IPS-18c (cell line): ENCODE results near the gene PRDM10.
"Not testable (repeated sequence)": the region's sequence is repeated elsewhere in the genome, so short reads cannot be mapped to it uniquely, and the experiment has no call there.

Source experiments
- H3K4me3 ChIP-seq: 2 replicates; pipeline ENCODE4 v1.7.0; 2013; ENCODE audit warnings: low read depth, mild to moderate bottlenecking, low read length, moderate library complexity; ENCODE audit not compliant: insufficient read depth
- H3K9me3 ChIP-seq: one replicate; pipeline ENCODE4 v1.6.1; 2013; ENCODE audit warnings: mild to moderate bottlenecking, low read length, moderate library complexity; ENCODE audit not compliant: control insufficient read depth, insufficient read depth

Gene PRDM10

DNA sequence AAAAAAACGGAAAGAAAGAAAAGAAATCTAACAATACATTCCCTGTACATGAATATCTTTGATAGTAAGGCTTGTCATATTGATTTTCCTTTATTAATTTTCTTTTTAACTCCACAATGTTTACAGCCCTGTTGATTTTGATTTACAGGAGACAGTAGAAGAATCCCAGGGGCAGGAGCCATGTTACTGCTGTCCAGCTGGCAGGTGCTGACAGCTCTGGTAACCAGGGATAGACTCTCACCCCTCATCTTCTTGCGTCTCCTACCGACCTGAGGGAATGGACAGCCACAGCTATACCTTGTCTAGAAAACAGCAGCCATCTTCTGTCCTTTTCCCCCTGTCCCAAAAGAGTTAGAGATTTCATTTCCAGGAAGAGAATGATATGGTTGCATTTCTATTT is 37.4 kb downstream of the PRDM10 start:
- Histone ChIP-seq H3K4me3 (no peak overlapping the region), H3K9me3 (no peaks in the 10 kb centered on the region)

DNA sequence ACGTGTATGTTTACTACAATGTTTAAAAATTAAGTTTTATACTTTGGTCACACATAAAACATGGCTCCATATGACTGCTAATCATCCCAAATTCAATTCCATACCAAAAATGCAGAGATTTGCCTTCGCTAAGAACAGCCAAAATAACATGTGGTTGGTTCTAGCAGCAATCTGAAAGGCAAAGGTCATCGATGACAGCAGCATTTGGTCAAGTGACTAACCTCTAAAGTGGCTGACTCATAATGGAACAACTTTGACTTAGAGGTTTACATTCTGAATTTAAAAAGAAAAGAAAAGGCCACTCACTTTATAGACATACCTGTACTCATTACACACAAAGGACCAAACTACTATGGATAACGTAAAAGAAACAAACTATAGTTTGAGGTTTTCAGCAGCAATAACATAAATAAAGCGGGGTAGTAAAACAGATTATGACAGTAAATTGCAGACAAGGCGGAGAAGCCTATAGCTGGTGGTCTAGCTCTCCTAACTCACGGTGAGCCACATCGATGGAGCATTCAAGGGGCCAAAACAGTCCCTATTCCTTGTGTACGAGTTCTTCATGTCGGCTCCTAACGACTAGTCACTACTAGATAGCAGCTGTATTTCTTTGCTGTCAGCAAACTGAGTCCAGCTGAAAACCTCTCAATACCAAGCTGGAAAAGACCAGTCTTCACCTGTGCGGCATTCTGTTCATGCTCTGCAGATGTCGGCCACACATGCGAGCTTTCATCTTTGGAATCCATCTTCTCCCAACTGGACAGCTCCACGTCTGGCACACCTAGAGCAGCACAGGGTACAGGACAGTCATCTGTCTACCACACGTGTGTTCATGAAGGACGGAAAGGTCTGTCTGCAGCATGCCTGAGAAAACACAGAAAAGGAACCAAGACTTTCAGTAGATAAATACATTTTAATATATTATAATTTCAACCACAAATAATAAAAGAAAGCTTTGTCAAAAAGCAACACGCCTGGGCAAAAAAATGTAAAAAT is 42.1 kb downstream of the PRDM10 start:
- H3K9me3 ChIP-seq = no peaks in the 10 kb centered on the region
- no peak overlapping the region for H3K4me3 ChIP-seq

DNA sequence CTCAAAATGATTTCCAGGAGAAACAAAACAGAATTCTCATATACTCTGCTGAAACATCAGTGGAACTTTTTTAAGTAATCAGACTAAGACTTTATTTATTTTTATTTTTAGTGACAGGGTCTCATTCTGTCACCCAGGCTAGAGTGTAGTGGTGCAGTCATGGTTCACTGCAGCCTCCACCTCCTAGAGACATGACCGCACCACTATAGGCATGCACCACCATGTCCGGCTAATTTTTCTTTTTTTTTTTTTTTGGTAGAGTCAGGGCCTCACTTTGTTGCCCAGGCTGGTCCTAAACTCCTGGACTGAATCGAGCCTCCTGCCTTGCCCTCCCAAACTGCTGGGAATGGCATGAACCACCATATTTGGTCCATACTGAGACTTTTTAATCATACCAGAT is 42.9 kb downstream of the PRDM10 start:
- Histone ChIP-seq H3K9me3 (no peaks in the 10 kb centered on the region), H3K4me3 (no peak overlapping the region)

DNA sequence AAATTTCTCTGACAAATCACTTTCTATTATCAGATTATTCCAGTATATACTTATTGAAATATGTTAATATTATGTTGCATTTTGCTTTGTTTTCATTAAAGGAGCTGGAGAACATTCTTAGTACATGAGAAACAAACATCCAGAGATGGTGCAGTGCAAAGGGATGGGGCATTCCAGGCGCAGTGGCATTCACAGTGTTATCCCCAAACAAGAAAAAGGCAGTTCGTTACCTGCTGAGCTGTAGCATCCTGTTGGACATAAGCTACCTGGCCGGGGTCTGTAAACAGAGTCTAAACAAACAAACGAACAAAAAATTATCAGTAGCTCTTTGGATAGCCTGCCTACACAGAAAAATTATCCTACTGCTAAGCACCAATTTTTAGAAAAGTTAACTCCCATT is 47.4 kb downstream of the PRDM10 start:
- Histone ChIP-seq H3K9me3 (no peaks in the 10 kb centered on the region), H3K4me3 (no peak overlapping the region)

DNA sequence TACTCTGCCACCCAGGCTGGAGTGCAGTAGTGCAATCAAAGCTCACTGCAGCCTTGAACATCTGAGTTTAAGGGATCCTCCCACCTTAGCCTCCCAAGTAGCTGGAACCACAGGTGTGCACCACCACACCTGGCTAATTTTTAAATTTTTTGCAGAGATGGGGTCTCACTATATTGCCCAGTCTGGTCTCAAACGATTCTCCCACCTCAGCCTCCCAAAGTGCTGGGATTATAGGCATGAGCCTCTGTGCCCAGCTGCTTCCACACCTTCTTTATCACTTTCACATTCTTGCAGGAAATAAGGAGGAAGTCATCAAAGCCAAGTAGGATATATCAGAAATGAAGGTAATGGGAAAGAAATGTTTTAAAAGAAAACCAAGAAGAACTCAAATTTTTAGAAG is 47.9 kb downstream of the PRDM10 start:
- not testable (repeated sequence) for H3K9me3 ChIP-seq, H3K4me3 ChIP-seq

DNA sequence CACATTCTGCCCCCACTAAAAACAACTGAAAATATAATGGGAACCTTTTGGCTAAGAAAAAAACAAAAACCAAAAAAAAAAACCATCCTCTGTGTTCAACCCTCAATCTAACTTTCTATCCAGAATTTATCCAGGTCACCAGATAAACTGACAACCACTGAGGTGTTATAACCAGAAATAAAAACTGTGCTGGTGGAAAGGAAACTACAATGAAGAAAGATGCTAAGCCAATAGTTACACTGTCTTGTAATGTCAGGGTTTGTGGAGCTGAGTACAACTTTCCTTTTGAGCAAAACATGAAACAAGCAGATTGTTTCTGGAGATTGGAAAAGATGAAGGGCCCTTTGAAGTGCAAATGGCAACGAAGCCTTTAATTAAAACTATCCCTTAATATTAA is 50.8 kb downstream of the PRDM10 start:
- H3K9me3 ChIP-seq = no peaks in the 10 kb centered on the region
- H3K4me3 ChIP-seq = no peak overlapping the region

DNA sequence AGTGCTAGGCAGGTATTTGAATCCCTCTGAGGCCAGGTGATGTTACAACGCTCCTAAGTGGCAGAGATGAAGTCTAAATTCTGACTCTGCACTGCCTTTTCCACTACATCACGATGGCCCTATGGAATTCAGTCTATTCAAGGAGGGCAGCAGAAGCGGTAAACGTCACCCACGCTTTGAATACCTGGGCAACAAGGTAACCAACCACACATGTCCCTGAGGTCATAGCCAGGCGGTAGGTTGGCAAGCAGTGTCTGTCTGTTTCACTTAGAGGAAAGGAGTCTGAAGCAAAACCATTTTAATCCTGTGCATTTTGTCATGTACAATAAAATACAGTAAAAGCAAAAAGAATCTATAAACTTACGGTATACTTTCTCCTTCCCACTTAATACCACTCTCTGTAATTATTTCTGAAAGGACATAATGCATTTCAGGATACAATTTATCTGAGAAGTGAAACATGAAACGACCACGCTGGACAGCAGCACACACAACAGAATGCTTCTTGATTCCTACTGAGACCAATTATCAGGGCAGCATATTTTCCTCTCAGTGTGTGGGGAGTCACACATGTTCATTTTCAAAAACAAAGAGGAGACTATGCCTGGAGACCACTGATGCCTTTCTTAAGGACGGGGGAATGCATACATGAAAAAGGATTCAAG is 51.3 kb downstream of the PRDM10 start:
- Histone ChIP-seq H3K9me3 (no peaks in the 10 kb centered on the region), H3K4me3 (no peak overlapping the region)

DNA sequence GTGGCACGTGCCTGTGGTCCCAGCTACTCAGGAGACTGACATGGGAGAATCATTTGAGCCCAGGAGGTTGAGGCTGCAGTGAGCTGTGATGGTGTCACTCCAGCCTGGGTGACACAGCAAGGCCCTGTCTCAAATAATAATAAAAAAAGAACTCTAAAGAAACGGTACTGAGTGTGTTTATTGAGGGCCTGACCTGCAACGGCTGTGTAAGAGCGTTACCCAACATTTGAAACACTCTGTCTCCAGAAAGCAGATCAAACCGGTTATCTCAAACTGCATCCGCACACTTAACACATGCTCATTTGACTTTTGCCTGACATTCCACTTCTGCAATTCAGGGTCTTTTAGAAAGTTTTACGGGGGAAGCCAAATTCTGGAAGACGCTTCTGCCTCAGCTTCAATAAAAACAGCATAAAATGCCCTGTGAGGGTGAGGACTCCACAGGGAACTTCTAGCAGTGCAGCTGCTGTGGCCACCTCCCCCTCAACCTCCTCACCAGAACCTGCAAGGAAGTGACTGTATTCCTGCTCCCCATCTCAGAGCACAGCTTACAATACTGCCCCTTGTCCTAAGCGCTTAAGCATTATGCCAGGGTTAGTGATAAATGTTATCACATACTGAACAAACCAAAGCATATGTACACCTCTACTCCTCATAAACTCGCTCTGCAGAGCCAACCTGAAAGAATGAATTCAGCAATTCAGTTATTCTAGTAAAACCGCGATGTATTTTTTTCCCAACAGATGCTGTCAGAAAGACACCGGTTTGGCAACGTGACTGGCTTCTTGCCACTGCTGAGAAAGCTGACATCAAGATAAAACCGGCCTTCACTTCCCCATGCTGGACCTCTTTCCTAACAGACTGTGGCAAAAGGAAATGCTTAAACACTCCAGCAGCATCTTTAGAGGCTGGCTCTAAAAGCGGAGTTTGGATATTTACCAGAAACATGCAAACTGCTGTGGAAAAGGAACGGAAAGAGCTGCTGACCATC is 52.2 kb downstream of the PRDM10 start:
- no peak overlapping the region for H3K4me3 ChIP-seq
- H3K9me3 ChIP-seq = no peaks in the 10 kb centered on the region

DNA sequence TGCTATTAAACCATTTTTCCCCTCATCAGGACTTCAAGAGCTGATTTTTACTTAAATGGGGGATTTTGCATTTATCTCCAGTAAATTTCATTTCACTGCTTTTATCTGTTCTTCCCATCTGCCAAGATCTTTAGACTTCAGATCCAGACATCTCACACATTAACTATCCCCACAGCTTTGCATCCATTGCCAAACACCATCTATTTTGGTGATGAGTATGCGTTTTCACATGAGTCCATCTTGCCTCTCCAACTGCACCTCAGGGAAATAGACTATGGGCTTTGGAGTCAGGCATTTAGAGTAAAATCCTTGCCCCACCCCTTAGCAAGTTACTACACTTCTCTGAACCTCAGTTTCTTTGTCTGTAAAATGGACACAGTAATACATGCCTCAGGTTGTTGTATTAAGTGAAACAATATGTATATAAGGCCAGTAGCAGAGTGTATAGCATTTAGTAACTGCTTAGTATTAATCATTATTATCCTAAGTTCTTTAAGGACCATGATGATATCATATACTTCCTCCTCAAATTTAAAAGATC is 53.6 kb downstream of the PRDM10 start:
- Histone ChIP-seq H3K9me3 (no peaks in the 10 kb centered on the region), H3K4me3 (no peak overlapping the region)

DNA sequence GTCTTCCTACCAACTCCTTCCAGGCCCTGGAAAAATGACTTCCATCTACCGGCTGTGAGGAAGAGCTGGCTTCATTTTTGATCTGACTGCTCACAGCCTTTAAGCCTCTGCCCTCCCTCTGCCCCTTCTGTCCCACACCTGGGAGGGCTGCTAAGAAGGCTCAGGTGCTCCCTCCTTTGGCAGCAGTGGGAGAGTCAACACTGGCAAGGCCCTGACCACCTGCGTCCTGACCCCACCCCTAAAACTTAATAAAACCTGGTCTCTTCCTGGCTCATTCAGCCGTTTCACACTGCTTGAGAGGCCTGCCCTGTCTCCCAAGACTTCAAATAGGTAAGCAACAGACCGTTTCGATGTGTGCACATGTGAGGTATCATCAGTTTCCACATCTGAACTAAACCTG is 55.2 kb downstream of the PRDM10 start:
- peaks cover 2% of the 10 kb centered on the region for H3K9me3 ChIP-seq
- H3K4me3 ChIP-seq = no peak overlapping the region

DNA sequence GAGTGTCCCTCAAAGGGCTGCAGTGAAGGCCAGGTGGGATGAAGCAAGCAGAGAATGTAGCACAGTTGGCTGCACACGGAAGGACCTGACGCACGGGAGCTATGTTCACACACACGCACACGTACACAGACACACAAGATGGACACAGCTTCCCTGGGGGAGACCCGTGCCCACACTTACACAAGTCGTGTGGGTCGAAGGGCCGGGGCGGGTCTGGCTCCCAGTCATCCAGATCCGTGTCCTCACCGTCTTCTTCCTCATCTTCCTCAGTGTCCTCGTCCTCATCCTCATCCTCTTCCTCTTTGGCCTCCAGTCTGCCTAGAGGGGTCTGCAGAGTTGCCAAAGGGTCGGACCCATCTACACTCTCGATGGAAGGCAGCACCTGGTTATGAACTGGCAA is 55.7 kb downstream of the PRDM10 start:
- Histone ChIP-seq H3K4me3 (no peak overlapping the region), H3K9me3 (peaks cover 2% of the 10 kb centered on the region)

DNA sequence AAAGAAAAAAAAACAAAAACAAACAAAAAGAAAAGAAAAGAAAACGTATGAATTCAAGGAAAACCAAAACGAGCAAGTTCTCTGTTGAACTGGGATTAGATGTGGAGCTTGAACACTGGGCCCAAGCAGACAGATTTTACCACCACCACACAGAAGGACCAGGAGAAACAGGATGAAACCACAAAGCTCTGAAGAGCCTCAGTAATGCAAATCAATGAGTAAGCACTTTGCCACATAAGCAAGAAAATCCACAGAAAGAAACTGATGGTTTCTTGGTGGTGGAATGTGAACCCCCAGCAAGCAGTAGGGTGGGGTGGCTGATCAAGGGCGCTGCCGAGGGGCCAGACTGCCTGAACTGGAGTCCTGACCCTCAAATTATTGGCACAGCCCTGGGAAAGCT is 56.4 kb downstream of the PRDM10 start:
- no peak overlapping the region for H3K4me3 ChIP-seq
- H3K9me3 ChIP-seq = peaks cover 2% of the 10 kb centered on the region

DNA sequence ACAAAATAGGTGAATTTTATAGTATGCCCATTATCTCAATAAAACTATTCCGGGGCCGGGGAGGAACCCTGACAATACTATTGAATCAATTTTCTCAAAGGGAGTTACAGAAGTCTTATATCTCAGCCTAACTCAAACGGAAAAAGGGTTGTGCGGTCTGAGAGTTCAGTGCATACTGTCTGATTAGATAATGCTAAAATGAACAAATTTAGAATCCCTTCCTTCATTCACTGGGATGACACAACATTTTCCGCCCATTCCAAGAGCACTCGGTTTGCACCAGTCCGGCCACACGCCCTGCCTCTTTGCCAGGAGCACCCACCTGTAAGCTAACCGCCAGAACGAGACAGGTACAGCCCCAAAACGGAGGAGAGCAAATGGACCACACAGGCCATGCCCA is 57.3 kb downstream of the PRDM10 start:
- H3K4me3 ChIP-seq = no peak overlapping the region
- H3K9me3 ChIP-seq = peaks cover 2% of the 10 kb centered on the region

DNA sequence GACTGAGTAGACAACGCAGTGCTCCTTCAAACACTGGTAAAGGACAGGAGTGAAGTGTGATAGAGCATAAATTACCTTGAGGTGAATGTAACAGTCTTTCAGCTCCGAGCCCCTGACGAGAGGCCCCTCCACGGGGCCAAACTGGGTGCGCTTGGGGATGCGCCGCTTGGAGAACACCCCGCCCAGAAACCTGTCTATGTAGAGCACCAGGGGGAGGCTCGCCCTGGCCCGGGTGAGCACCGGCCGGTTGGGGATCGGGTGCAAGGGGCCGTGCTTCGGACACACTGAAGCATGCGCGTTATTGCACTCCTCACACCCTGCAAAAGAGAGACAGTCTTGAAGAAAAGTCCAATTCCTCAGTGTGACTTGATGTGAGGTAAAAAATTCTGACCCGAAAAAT is 57.9 kb downstream of the PRDM10 start:
- Histone ChIP-seq H3K9me3 (peaks cover 2% of the 10 kb centered on the region), H3K4me3 (no peak overlapping the region)

DNA sequence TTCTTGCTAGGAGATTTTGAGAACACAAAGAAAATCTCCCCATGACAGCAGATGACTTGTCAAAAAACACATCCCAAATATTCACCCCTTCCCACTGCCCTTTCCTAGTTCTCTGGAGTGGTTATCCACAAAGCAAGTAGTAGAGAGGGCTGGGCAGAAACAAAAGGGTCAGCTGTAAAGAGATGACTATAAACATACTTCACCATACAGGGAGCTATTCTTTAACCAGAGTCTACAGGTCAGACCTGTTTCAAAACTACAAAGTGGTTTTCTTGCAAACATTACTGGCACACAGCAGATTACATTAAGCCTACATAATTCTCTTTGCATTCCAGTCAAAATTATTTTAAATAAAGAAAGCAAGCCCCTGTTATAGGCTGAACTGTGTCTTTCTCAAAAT is 59.6 kb downstream of the PRDM10 start:
- Histone ChIP-seq H3K4me3 (no peak overlapping the region), H3K9me3 (peaks cover 2% of the 10 kb centered on the region)

DNA sequence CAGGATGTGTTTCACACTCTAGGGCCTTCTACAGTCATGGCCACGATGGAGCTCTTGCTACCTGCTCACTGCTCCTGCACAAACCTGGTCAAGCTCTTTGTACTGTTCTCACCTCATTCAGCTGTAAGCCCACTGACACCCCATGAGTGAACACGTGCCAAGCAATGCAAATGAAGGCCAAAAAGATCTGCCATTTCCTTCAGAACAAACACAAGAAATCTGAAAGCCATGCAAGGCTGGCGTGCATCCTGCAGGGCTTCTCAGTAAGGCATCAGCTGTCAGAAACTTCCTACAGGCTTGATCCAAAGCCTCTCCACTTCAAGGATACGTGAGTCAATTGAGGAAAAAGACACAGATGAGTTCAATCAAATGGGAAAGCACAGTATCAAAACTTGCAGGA is 63.1 kb downstream of the PRDM10 start:
- Histone ChIP-seq H3K4me3 (no peak overlapping the region), H3K9me3 (peaks cover 2% of the 10 kb centered on the region)

DNA sequence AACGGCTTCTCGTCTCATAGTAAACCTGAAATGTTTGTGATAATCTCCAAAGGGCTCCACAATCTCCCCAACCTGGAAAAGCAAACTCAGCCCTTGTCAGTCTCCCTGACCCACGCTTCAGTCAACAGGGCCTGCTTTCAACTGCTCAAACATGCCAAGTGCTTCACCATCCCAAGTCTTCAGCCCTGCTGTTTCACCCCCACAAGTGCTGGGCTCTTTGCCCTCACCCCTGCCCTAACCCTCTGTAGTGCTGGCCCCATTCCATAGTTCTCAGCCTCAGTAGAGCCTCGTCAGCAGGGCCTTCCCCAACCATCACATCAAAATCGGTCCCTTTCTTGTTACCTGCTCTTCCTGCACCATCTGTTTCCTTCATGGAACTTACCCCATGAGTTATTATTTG is 63.9 kb downstream of the PRDM10 start:
- Histone ChIP-seq H3K4me3 (no peak overlapping the region), H3K9me3 (peaks cover 2% of the 10 kb centered on the region)
